Stimulated activated CD4-positive, alpha-beta T cell treated with anti-CD3 and anti-CD28 coated beads, Interleukin-15, amount 100 ng/mL, for 48 hours (primary cell): ENCODE data around the gene MGAT3.

Source experiments
- DNase-seq, 2 donors: peaks; one replicate each; pipeline ENCODE4 v3.0.0-alpha.2; 2020; ENCODE audit warnings: low read depth in 2 of 2

Gene MGAT3

GRCh38 chr22:39450258-39450955 is 6.4 kb upstream of the MGAT3 start:
- DNase-seq = no peak

- DNase-seq = no peak
Measured at GRCh38 chr22:39452740-39453040, 4.1 kb upstream of the MGAT3 start.

GRCh38 chr22:39453765-39454378 is 2.9 kb upstream of the MGAT3 start:
- no peak for DNase-seq

- DNase-seq = no peak
Measured at GRCh38 chr22:39454385-39454871, 2.4 kb upstream of the MGAT3 start.

- DNase-seq = no peak
Measured at GRCh38 chr22:39457198-39457555, 365 bp downstream of the MGAT3 start.

GRCh38 chr22:39457556-39458443 is 988 bp downstream of the MGAT3 start:
- DNase-seq = no peak

- DNase-seq = no peak
Measured at GRCh38 chr22:39458444-39459083, 1.8 kb downstream of the MGAT3 start.

- DNase-seq = no peak
Measured at GRCh38 chr22:39459681-39460080, 2.9 kb downstream of the MGAT3 start.

GRCh38 chr22:39462443-39463221 is 5.8 kb downstream of the MGAT3 start:
- DNase-seq = no peak

GRCh38 chr22:39463277-39463676 is 6.5 kb downstream of the MGAT3 start:
- no peak for DNase-seq

GRCh38 chr22:39463931-39464390 is 7.1 kb downstream of the MGAT3 start:
- DNase-seq = no peak

GRCh38 chr22:39466228-39467006 is 9.6 kb downstream of the MGAT3 start:
- DNase-seq = no peak

GRCh38 chr22:39467390-39467895 is 10.6 kb downstream of the MGAT3 start:
- no peak for DNase-seq

GRCh38 chr22:39468487-39469325 is 11.9 kb downstream of the MGAT3 start:
- no peak for DNase-seq

GRCh38 chr22:39469326-39469680 is 12.5 kb downstream of the MGAT3 start:
- DNase-seq = no peak

- DNase-seq = no peak
Measured at GRCh38 chr22:39469681-39470450, 13.1 kb downstream of the MGAT3 start.

- no peak for DNase-seq
Measured at GRCh38 chr22:39470451-39471291, 13.9 kb downstream of the MGAT3 start.
